HEK293 (cell line): ENCODE measurements around the gene AJM1.

Source experiments
- CTCF ChIA-PET: fragments of 350-600 bp; formaldehyde crosslinking; extraction: SDS; loops from one replicate; lab custom pipeline; 2021; ENCODE audit warnings: antibody characterized with exemption; lab: Yijun Ruan, JAX
- POLR2A ChIA-PET: fragments of 300-600 bp; formaldehyde crosslinking; extraction: SDS; loops from one replicate; lab custom pipeline; 2020; ENCODE audit warnings: antibody characterized with exemption, inconsistent platforms; lab: Yijun Ruan, JAX
- H3K27ac ChIP-seq: fragments of 200-500 bp; sonication (Bioruptor generic); 2 replicates; pipeline ENCODE4 v1.5.1; 2014; ENCODE audit warnings: low read depth, low read length, control low read depth, inconsistent platforms; ENCODE audit errors: extremely low read depth
- H3K36me3 ChIP-seq, 2 experiments: fragments of 200-500 bp in 1 of 2; sonication (Bioruptor generic) in 1 of 2; 1 replicate in 1 of 2; 2 replicates in 1 of 2; pipeline ENCODE4 v1.5.1; 2014 to 2017; ENCODE audit warnings: inconsistent platforms in 2 of 2, low read length in 2 of 2; ENCODE audit not compliant: control insufficient read depth in 2 of 2, insufficient read depth in 1 of 2
- H3K4me1 ChIP-seq: fragments of 200-500 bp; sonication (Bioruptor generic); 2 replicates; pipeline ENCODE4 v1.5.1; 2014; ENCODE audit warnings: mild to moderate bottlenecking, low read length, inconsistent platforms; ENCODE audit not compliant: control insufficient read depth, insufficient read depth
- H3K4me3 ChIP-seq: 2 replicates; pipeline ENCODE4 v1.5.1; 2011; ENCODE audit warnings: low read depth, mild to moderate bottlenecking, control low read depth, low read length, moderate library complexity
- H3K9me3 ChIP-seq: fragments of 200-500 bp; sonication (Bioruptor generic); 2 replicates; pipeline ENCODE4 v1.5.1; 2014; ENCODE audit warnings: low read depth, low read length, inconsistent platforms; ENCODE audit not compliant: control insufficient read depth, insufficient read depth
- IKZF3 ChIP-seq: fragments of 450-650 bp; IDR thresholded peaks from 2 replicates; pipeline ENCODE4 v1.5.0; 2018; ENCODE audit warnings: missing biosample characterization, mild to moderate bottlenecking, missing genetic modification characterization, moderate library complexity
- MEIS1 ChIP-seq: sonication (generic); formaldehyde crosslinking; IDR thresholded peaks from 2 replicates; pipeline ENCODE4 v1.8.1; 2022; ENCODE audit warnings: missing genetic modification reagents, mild to moderate bottlenecking, borderline replicate concordance
- MYNN ChIP-seq: fragments of 450-650 bp; formaldehyde crosslinking; IDR thresholded peaks from 2 replicates; pipeline ENCODE4 v1.5.1; 2016; ENCODE audit warnings: missing biosample characterization, missing genetic modification characterization, borderline replicate concordance
- SALL2 ChIP-seq: fragments of 450-650 bp; formaldehyde crosslinking; IDR thresholded peaks from 2 replicates; pipeline ENCODE4 v1.5.0; 2017; ENCODE audit warnings: missing biosample characterization, mild to moderate bottlenecking, missing genetic modification characterization, borderline replicate concordance
- TRIM28 ChIP-seq: IDR thresholded peaks from 2 replicates; pipeline ENCODE4 v1.6.1; 2011; ENCODE audit warnings: low read length, control low read depth, borderline replicate concordance
- ZNF10 ChIP-seq: fragments of 450-650 bp; formaldehyde crosslinking; IDR thresholded peaks from 2 replicates; pipeline ENCODE4 v1.5.1; 2017; ENCODE audit warnings: missing biosample characterization, missing genetic modification characterization
- ZNF132 ChIP-seq: fragments of 450-650 bp; formaldehyde crosslinking; IDR thresholded peaks from 2 replicates; pipeline ENCODE4 v1.5.1; 2017; ENCODE audit warnings: missing biosample characterization, missing genetic modification characterization, borderline replicate concordance
- ZNF146 ChIP-seq: fragments of 450-650 bp; formaldehyde crosslinking; IDR thresholded peaks from 2 replicates; pipeline ENCODE4 v1.5.1; 2016; ENCODE audit warnings: missing biosample characterization, missing genetic modification characterization
- ZNF169 ChIP-seq: fragments of 450-650 bp; formaldehyde crosslinking; IDR thresholded peaks from 2 replicates; pipeline ENCODE4 v1.5.1; 2016; ENCODE audit warnings: missing biosample characterization, missing genetic modification characterization
- ZNF239 ChIP-seq: fragments of 450-650 bp; formaldehyde crosslinking; IDR thresholded peaks from 2 replicates; pipeline ENCODE4 v1.5.1; 2016; ENCODE audit warnings: missing biosample characterization, missing genetic modification characterization
- ZNF292 ChIP-seq: fragments of 450-650 bp; formaldehyde crosslinking; IDR thresholded peaks from 2 replicates; pipeline ENCODE4 v1.5.1; 2016; ENCODE audit warnings: low read depth, missing biosample characterization, missing genetic modification characterization, borderline replicate concordance
- ZNF335 ChIP-seq: fragments of 450-650 bp; formaldehyde crosslinking; conservative IDR thresholded peaks from 2 replicates; pipeline ENCODE4 v1.5.1; 2016; ENCODE audit warnings: missing biosample characterization, missing genetic modification characterization
- ZNF660 ChIP-seq: fragments of 450-650 bp; IDR thresholded peaks from 2 replicates; pipeline ENCODE4 v1.5.1; 2018; ENCODE audit warnings: missing biosample characterization, mild to moderate bottlenecking, missing genetic modification characterization
- ZNF670 ChIP-seq: fragments of 450-650 bp; formaldehyde crosslinking; IDR thresholded peaks from 2 replicates; pipeline ENCODE4 v1.5.1; 2016; ENCODE audit warnings: missing biosample characterization, missing genetic modification characterization, low read depth
- TF ChIP-seq, protein P1 (sequence below): fragments of 450-650 bp; IDR thresholded peaks from 2 replicates; pipeline ENCODE4 v1.5.1; 2018; ENCODE audit warnings: missing biosample characterization, missing genetic modification characterization
- TF ChIP-seq, protein P2 (sequence below): fragments of 450-650 bp; formaldehyde crosslinking; IDR thresholded peaks from 2 replicates; pipeline ENCODE4 v1.5.1; 2016; ENCODE audit warnings: missing biosample characterization, missing genetic modification characterization, borderline replicate concordance
- TF ChIP-seq, protein P3 (sequence below): fragments of 450-650 bp; formaldehyde crosslinking; IDR thresholded peaks from 2 replicates; pipeline ENCODE4 v1.5.1; 2016; ENCODE audit warnings: missing biosample characterization, missing genetic modification characterization
- TF ChIP-seq, protein P4 (sequence below): fragments of 450-650 bp; formaldehyde crosslinking; IDR thresholded peaks from 2 replicates; pipeline ENCODE4 v1.5.1; 2016; ENCODE audit warnings: missing biosample characterization, missing genetic modification characterization

AJM1 gene

DNA sequence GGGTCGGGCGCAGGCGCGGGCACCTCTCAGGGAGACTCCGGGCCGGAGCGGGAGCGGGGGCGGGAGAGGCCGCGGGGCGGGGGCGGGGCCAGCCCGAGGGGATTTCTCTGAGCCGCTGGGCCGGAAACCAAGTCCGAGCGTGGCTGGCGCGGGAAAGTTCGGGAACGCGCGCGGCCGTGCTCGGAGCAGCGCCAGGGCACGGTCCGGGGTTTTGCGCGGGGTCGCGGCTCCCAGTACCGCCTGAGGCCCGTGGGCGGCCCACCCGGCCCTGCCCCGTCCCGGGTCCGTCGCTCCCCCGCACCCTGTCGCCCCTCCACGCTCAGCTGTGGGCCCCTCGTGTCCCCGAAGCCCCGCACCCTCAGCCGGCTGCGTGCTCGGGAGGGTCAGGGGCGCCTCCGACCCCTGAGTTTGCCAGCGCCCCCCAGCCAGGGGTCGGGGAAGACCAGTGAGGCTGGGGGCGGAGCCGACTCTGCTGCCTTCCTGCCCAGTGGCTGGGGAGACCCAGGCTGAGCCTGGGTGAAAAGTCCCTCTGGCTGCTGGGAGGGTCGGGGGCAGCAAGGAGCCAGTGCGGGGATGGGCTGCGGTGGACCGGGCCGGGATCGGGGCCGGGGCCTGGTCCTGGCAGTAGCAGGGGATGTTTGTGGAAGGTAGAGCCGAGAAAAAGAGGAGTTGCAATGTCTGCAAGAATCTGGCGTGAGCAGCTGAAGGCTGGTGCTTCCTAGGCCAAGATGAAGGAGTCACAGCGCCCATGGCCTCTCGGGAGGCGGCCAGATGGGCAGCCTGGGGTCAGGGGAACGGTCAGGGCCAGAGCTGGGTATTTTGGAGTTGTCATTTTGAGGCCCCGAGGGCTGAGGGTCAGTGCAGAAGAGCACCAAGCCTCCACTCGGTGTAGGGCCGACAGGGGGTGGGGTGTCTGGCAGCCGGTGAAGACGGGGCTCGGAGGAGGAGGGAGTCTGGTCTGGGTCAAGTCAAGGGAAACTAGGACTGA lies 44.6 kb downstream of the AJM1 start (continued):
- TF ChIP-seq, protein P1, sequence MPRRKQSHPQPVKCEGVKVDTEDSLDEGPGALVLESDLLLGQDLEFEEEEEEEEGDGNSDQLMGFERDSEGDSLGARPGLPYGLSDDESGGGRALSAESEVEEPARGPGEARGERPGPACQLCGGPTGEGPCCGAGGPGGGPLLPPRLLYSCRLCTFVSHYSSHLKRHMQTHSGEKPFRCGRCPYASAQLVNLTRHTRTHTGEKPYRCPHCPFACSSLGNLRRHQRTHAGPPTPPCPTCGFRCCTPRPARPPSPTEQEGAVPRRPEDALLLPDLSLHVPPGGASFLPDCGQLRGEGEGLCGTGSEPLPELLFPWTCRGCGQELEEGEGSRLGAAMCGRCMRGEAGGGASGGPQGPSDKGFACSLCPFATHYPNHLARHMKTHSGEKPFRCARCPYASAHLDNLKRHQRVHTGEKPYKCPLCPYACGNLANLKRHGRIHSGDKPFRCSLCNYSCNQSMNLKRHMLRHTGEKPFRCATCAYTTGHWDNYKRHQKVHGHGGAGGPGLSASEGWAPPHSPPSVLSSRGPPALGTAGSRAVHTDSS (tag by site-specific recombination) = no peak
- TF ChIP-seq ZNF670 (tag by site-specific recombination) = no peak
- TF ChIP-seq, protein P2, sequence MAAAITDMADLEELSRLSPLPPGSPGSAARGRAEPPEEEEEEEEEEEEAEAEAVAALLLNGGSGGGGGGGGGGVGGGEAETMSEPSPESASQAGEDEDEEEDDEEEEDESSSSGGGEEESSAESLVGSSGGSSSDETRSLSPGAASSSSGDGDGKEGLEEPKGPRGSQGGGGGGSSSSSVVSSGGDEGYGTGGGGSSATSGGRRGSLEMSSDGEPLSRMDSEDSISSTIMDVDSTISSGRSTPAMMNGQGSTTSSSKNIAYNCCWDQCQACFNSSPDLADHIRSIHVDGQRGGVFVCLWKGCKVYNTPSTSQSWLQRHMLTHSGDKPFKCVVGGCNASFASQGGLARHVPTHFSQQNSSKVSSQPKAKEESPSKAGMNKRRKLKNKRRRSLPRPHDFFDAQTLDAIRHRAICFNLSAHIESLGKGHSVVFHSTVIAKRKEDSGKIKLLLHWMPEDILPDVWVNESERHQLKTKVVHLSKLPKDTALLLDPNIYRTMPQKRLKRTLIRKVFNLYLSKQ = no peak

DNA sequence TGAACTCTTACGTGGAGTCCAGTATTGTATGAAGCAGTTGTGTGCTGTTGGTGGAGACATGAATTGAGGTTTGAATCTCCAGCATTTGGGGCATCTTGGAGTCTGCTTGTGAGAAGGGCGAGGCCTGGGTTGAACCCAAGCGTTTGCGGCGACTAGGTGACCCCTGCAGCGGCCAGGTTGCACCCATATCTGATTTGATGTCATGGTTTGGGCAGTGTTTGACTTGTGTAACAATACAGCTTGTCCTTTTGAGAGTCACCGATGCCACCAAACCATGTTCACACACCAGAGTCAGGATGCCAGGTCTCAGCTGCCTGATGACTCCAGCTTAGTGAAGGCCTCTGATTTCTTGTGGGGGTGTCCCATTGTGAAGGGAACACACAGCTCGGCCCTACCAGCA lies 46.2 kb downstream of the AJM1 start:
- TF ChIP-seq TRIM28 = no peak
- TF ChIP-seq, protein P3, sequence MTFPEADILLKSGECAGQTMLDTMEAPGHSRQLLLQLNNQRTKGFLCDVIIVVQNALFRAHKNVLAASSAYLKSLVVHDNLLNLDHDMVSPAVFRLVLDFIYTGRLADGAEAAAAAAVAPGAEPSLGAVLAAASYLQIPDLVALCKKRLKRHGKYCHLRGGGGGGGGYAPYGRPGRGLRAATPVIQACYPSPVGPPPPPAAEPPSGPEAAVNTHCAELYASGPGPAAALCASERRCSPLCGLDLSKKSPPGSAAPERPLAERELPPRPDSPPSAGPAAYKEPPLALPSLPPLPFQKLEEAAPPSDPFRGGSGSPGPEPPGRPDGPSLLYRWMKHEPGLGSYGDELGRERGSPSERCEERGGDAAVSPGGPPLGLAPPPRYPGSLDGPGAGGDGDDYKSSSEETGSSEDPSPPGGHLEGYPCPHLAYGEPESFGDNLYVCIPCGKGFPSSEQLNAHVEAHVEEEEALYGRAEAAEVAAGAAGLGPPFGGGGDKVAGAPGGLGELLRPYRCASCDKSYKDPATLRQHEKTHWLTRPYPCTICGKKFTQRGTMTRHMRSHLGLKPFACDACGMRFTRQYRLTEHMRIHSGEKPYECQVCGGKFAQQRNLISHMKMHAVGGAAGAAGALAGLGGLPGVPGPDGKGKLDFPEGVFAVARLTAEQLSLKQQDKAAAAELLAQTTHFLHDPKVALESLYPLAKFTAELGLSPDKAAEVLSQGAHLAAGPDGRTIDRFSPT (tag by site-specific recombination) = no peak
- TF ChIP-seq ZNF335 (tag by site-specific recombination) = no peak
- TF ChIP-seq ZNF292 (tag by site-specific recombination) = no peak
- no peak for TF ChIP-seq SALL2 (tag by site-specific recombination)
- TF ChIP-seq, all 188 proteins: peak for 0
- Histone ChIP-seq H3K27ac (no peak overlapping the region), H3K4me1 (no peaks in the 10 kb centered on the region), H3K36me3 (peaks cover 3 to 21% of the 10 kb centered on the region in 2 experiments; a peak in 2 of 3 replicates), H3K4me3 (no peak overlapping the region), H3K9me3 (no peaks in the 10 kb centered on the region)
- POLR2A ChIA-PET = interaction anchor here (0.6 kb wide), 1 partner anchor 28 kb away, joined by 9 read pairs; no protein-coding TSS in a partner anchor
- CTCF ChIA-PET = interaction anchor here (0.7 to 1.3 kb wide), 5 partner anchors 45 to 158 kb away, joined by 3 to 4 read pairs (median 4); partner anchors contain the start of genes ABCA2 and AJM1

DNA sequence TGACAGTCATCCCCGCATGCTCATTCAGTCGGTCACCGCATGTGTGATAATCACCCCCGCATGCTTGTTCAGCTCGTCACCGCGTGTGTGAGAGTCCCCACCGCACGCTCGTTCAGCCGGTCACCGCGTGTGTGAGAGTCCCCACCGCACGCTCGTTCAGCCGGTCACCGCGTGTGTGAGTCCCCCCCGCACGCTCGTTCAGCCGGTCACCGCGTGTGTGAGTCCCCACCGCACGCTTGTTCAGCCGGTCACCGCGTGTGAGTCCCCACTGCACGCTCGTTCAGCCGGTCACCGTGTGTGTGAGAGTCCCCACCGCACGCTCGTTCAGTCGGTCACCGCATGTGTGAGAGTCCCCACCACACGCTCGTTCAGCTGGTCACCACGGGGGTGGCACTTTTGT lies 47.6 kb downstream of the AJM1 start:
- H3K9me3 ChIP-seq = no peaks in the 10 kb centered on the region
- H3K36me3 ChIP-seq = peaks cover 3 to 23% of the 10 kb centered on the region in 2 experiments; a peak in 2 of 3 replicates
- TF ChIP-seq ZNF146 (tag by site-specific recombination) (no peak), IKZF3 (tag by site-specific recombination) (no peak), ZNF10 (no peak), ZNF132 (tag by site-specific recombination) (no peak), ZNF169 (tag by site-specific recombination) (no peak), MYNN (no peak), ZNF239 (no peak), MEIS1 (CRISPR knock-in tag) (no peak), ZNF660 (tag by site-specific recombination) (no peak)
- TF ChIP-seq, protein P4, sequence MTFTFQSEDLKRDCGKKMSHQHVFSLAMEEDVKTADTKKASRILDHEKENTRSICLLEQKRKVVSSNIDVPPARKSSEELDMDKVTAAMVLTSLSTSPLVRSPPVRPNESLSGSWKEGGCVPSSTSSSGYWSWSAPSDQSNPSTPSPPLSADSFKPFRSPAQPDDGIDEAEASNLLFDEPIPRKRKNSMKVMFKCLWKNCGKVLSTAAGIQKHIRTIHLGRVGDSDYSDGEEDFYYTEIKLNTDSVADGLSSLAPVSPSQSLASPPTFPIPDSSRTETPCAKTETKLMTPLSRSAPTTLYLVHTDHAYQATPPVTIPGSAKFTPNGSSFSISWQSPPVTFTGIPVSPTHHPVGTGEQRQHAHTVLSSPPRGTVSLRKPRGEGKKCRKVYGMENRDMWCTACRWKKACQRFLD (tag by site-specific recombination) = no peak
- H3K4me1 ChIP-seq = no peaks in the 10 kb centered on the region
- CTCF ChIA-PET = no interaction called here
- POLR2A ChIA-PET = no interaction called here
- no peak overlapping the region for H3K4me3 ChIP-seq
- no peak overlapping the region for H3K27ac ChIP-seq
